Ishikawa (cell line): Measurements from ENCODE around the gene SEC14L3.

ENCODE experiments used
- CEBPB ChIP-seq: IDR thresholded peaks from 2 replicates; pipeline ENCODE4 v1.6.1; 2012
- CREB1 ChIP-seq: IDR thresholded peaks from 2 replicates; pipeline ENCODE4 v1.6.1; 2012; ENCODE audit warnings: low read depth
- EGR1 ChIP-seq: IDR thresholded peaks from 2 replicates; pipeline ENCODE4 v1.6.1; 2012
- EP300 ChIP-seq: IDR thresholded peaks from 2 replicates; pipeline ENCODE4 v1.6.1; 2012; ENCODE audit warnings: borderline replicate concordance
- FOXM1 ChIP-seq: IDR thresholded peaks from 2 replicates; pipeline ENCODE4 v1.6.1; 2012; ENCODE audit warnings: low read depth, borderline replicate concordance
- NFIC ChIP-seq: IDR thresholded peaks from 2 replicates; pipeline ENCODE4 v1.6.1; 2012
- RAD21 ChIP-seq: IDR thresholded peaks from 2 replicates; pipeline ENCODE4 v1.6.1; 2012; ENCODE audit warnings: low read depth
- TAF1 ChIP-seq: IDR thresholded peaks from 2 replicates; pipeline ENCODE4 v1.6.1; 2012; ENCODE audit warnings: low read depth, mild to moderate bottlenecking
- TCF12 ChIP-seq: IDR thresholded peaks from 2 replicates; pipeline ENCODE4 v1.6.1; 2012; ENCODE audit warnings: low read depth
- TEAD4 ChIP-seq: IDR thresholded peaks from 2 replicates; pipeline ENCODE4 v1.6.1; 2012
- USF1 ChIP-seq: IDR thresholded peaks from 2 replicates; pipeline ENCODE4 v1.6.1; 2012
- YY1 ChIP-seq: IDR thresholded peaks from 2 replicates; pipeline ENCODE4 v1.6.1; 2012; ENCODE audit warnings: low read depth
- ZBTB7A ChIP-seq: IDR thresholded peaks from 2 replicates; pipeline ENCODE4 v1.6.1; 2012; ENCODE audit warnings: low read depth
- TF ChIP-seq, protein P1 (sequence below): IDR thresholded peaks from 2 replicates; pipeline ENCODE4 v1.6.1; 2012; ENCODE audit warnings: low read depth, mild to moderate bottlenecking
- TF ChIP-seq, protein P2 (sequence below): IDR thresholded peaks from 2 replicates; pipeline ENCODE4 v1.6.1; 2012

SEC14L3 gene

DNA sequence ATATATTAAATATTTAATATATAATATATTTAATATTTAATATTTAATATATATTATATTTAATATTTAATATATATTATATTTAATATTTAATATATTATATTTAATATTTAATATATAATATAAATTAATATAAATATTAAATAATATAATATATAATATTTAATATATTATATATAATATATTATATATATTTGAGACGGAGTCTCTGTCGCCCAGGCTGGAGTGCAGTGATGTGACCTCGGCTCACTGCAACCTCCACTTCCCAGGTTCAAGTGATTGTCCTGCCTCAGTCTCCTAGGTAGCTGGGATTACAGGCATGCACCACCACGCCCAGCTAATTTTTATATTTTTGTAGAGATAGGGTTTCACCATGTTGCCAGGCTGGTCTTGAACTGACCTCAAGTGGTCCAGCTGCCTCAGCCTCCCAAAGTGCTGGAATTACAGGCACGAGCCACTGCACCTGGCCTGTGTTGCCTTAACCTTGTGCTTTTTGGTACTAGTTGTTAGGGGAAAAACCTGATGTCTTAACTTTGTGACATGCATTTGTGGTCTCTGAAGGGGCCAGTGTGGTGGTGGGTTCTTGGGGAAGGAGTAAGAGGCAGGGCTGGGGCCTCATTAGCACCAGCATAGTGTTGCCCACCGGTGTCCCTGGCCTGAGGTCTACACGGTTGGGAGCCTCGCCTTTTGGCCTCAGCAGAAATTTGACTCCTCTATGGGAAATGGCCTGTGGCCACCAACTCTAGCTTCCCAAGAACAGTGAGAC lies 16.6 kb downstream of the SEC14L3 start:
- TF ChIP-seq TCF12 (no peak), TAF1 (no peak), CREB1 (no peak), USF1 (no peak), ZBTB7A (no peak), EGR1 (no peak), YY1 (no peak), FOXM1 (no peak), CEBPB (no peak), EP300 (no peak)
- TF ChIP-seq, protein P1, sequence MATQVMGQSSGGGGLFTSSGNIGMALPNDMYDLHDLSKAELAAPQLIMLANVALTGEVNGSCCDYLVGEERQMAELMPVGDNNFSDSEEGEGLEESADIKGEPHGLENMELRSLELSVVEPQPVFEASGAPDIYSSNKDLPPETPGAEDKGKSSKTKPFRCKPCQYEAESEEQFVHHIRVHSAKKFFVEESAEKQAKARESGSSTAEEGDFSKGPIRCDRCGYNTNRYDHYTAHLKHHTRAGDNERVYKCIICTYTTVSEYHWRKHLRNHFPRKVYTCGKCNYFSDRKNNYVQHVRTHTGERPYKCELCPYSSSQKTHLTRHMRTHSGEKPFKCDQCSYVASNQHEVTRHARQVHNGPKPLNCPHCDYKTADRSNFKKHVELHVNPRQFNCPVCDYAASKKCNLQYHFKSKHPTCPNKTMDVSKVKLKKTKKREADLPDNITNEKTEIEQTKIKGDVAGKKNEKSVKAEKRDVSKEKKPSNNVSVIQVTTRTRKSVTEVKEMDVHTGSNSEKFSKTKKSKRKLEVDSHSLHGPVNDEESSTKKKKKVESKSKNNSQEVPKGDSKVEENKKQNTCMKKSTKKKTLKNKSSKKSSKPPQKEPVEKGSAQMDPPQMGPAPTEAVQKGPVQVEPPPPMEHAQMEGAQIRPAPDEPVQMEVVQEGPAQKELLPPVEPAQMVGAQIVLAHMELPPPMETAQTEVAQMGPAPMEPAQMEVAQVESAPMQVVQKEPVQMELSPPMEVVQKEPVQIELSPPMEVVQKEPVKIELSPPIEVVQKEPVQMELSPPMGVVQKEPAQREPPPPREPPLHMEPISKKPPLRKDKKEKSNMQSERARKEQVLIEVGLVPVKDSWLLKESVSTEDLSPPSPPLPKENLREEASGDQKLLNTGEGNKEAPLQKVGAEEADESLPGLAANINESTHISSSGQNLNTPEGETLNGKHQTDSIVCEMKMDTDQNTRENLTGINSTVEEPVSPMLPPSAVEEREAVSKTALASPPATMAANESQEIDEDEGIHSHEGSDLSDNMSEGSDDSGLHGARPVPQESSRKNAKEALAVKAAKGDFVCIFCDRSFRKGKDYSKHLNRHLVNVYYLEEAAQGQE, result no peak
- TF ChIP-seq, protein P2, sequence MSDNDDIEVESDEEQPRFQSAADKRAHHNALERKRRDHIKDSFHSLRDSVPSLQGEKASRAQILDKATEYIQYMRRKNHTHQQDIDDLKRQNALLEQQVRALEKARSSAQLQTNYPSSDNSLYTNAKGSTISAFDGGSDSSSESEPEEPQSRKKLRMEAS, result no peak

- TF ChIP-seq CREB1, result no peak
- TF ChIP-seq NFIC, result no peak
- TF ChIP-seq CEBPB, result peak; percentile 74
- TF ChIP-seq RAD21, result peak; percentile 26; the same call in 1 of the 2 replicates
- TF ChIP-seq ZBTB7A, result no peak
- no peak for TF ChIP-seq TAF1
- TF ChIP-seq YY1, result no peak
- TF ChIP-seq, protein P2, result no peak
- no peak for TF ChIP-seq USF1
- TF ChIP-seq TEAD4, result no peak
- TF ChIP-seq FOXM1, result no peak
- TF ChIP-seq, protein P1, result no peak
- no peak for TF ChIP-seq EP300
- no peak for TF ChIP-seq EGR1
- TF ChIP-seq TCF12, result no peak
Measured at GRCh38 chr22:30453731-30454510, 17.9 kb downstream of the SEC14L3 start.

- TF ChIP-seq FOXM1 (no peak), USF1 (no peak), TEAD4 (no peak), TAF1 (no peak), EP300 (no peak), TCF12 (no peak), ZBTB7A (no peak), EGR1 (no peak), CREB1 (no peak), NFIC (no peak), CEBPB (no peak), YY1 (no peak), RAD21 (no peak)
- TF ChIP-seq, protein P2, result no peak
- TF ChIP-seq, protein P1, result no peak
Measured at GRCh38 chr22:30452861-30453260, 19.0 kb downstream of the SEC14L3 start.
